Measurements from ENCODE around the gene MYOZ2.
"Not testable (repeated sequence)": the region's sequence is repeated elsewhere in the genome, so short reads cannot be mapped to it uniquely, and the experiment has no call there.

Gene MYOZ2

DNA sequence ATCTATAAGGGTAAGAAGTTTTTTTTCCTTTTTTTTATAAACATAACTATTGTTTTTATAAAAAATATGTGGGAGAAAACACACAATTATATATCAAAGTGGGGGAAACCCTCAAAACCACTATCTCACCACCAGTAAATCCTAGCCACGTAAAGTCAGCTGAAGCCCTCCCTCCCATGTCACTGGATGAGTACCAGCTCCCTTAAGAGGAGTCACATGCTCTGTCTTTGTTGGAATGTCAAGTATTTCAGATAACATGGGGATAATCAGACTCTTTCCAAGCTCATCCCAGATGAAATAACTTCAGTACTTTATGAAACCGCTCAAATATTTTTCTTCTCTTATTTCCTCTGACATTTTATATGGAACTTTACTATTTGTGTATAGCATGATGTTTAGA, 2.4 kb downstream of the MYOZ2 start:
- DNase-seq (ENCODE audit: low read depth) = no peak
- H3K4me3 ChIP-seq (ENCODE audit: low read depth, low read length) = no peak overlapping the region
- TF ChIP-seq, protein P1, sequence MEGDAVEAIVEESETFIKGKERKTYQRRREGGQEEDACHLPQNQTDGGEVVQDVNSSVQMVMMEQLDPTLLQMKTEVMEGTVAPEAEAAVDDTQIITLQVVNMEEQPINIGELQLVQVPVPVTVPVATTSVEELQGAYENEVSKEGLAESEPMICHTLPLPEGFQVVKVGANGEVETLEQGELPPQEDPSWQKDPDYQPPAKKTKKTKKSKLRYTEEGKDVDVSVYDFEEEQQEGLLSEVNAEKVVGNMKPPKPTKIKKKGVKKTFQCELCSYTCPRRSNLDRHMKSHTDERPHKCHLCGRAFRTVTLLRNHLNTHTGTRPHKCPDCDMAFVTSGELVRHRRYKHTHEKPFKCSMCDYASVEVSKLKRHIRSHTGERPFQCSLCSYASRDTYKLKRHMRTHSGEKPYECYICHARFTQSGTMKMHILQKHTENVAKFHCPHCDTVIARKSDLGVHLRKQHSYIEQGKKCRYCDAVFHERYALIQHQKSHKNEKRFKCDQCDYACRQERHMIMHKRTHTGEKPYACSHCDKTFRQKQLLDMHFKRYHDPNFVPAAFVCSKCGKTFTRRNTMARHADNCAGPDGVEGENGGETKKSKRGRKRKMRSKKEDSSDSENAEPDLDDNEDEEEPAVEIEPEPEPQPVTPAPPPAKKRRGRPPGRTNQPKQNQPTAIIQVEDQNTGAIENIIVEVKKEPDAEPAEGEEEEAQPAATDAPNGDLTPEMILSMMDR (IDR thresholded peaks at IDR 0.05; ENCODE audit: control insufficient read depth, extremely low read depth, insufficient read depth) = no peak

DNA sequence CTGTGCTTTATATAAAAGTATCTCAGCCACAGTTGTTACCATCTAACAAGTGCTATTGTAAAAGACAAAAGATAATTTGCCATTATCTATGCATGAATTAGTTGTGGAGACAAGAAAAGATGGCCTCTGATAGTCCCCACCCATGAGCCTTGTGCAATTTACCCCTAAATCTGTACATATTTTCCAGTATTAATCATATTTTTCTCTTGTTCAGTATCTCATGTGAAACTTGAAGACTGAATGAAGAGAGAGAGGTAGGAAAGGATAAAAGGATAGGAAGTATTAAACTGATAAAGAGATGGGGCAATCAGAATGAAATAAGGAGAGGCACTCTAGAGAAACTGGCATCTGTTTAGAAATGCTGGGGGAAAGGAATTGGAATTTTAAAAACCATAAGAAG, 3.7 kb downstream of the MYOZ2 start:
- TF ChIP-seq, protein P1 (IDR thresholded peaks at IDR 0.05; ENCODE audit: control insufficient read depth, extremely low read depth, insufficient read depth) = no peak
- no peak for DNase-seq (ENCODE audit: low read depth)
- no peak overlapping the region for H3K4me3 ChIP-seq (ENCODE audit: low read depth, low read length)

DNA sequence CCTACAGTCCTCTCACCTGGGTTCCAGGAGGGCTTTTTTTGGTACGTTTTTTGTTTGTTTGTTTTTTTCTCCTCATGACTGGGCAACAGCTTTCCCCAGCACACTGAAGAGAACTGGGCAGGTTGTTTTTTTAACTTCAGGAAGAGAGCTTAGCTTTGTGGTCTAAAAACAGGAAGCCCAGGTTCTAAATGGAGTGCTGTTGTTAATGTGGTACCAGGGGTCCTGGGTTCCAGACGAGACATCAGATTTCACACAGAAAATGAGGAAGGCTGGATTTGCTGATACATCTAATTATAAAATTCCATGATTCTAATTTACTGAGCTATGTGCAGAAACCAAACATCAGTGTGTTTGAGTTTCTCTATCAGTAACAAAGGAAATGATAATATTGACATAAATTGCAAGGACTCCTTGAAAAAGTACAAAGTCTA, 4.2 kb downstream of the MYOZ2 start:
- no peak for DNase-seq (ENCODE audit: low read depth)
- H3K4me3 ChIP-seq (ENCODE audit: low read depth, low read length) = no peak overlapping the region
- TF ChIP-seq, protein P1 (IDR thresholded peaks at IDR 0.05; ENCODE audit: control insufficient read depth, extremely low read depth, insufficient read depth) = no peak

DNA sequence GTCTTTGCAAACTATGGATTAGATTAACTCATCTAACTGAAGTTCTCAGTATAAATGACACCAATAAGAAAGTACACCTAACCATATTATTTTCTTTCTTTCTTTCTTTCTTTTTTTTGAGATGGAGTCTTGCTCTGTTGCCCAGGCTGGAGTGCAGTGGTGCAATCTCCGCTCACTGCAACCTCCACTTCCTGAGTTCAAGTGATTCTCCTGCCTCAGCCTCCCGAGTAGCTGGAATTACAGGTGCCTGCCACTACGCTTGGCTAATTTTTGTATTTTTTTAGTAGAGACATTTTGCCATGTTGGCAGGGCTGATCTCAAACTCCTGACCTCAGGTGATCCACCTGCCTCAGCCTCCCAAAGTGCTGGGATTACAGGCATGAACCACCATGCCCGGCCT, 5.7 kb downstream of the MYOZ2 start:
- not testable (repeated sequence) for DNase-seq (ENCODE audit: low read depth); H3K4me3 ChIP-seq (ENCODE audit: low read depth, low read length)

DNA sequence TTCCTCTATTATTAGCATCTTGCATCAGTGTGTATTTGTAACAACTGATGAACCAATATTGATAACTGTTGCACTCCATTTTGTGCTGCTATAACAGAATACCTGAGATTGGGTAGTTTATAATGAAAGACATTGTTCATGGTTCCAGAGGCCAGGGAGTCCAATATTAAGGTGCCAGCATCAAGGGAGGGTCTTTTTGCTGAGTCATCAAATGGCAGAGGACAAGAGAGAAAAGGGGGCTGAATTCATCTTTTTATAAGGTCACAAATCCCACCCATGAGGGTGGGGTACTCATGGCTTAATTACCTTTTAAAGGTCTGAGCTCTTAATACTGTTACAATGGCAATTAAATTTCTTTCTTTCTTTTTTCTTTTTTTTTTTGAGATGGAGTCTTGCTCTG, 7.2 kb downstream of the MYOZ2 start:
- no peak for DNase-seq (ENCODE audit: low read depth)
- TF ChIP-seq, protein P1 (IDR thresholded peaks at IDR 0.05; ENCODE audit: control insufficient read depth, extremely low read depth, insufficient read depth) = no peak
- no peak overlapping the region for H3K4me3 ChIP-seq (ENCODE audit: low read depth, low read length)

DNA sequence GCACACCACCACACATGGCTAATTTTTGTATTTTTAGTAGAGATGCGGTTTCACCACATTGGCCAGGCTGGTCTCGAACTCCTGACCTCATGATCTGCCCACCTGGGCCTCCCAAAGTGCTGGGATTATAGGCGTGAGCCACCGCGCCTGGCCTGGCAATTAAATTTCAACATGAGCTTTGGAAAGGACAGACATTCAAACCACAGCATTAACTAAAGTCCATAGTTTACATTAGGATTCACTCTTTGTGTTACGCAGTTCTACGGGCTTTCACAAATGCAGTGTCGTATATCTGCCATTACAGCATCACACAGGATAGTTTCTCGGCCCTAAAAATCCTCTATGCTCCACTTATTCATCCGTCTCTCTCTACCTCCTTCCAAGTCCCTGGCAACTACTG, 7.7 kb downstream of the MYOZ2 start:
- H3K4me3 ChIP-seq (ENCODE audit: low read depth, low read length); DNase-seq (ENCODE audit: low read depth): not testable (repeated sequence)

DNA sequence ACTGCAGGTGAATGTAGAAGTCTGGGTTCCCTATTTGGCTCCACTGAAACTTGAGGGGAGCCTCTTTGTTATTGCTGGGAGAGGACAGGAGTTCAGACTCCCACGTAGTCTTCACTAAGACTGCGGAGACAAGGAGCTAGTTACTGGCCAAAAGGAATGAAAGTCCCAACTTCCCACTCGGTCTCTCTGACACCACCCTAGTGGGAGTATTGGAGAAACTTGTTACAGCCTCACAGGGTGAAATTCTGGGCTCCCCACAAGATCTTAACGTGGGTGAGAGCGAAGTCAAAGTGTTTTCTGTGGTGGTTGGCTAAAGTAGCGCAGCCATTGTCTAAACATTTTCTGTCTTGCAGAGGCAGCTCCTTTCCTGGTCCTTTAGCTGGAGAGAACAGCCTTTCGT, 13.5 kb downstream of the MYOZ2 start:
- no peak for DNase-seq (ENCODE audit: low read depth)
- TF ChIP-seq, protein P1 (IDR thresholded peaks at IDR 0.05; ENCODE audit: control insufficient read depth, extremely low read depth, insufficient read depth) = no peak

DNA sequence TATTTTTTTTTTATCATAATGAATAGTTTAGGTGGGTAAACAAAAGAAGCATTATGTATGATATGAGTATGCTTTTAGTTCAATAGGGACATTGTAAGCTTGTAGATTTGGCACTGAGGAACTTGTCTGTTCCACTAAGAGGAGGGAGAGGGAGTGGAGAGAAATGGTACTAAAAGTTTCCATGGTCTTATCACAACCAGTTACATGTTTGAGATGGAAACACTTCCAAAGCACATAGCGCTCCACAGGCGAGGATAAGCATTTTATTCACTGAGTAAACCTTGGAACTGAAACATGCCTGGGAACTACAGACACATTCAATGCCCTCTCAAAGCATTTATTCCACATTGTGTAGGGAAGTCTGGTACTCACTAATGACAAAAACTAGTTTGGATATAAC, 15.5 kb downstream of the MYOZ2 start:
- TF ChIP-seq, protein P1 (IDR thresholded peaks at IDR 0.05; ENCODE audit: control insufficient read depth, extremely low read depth, insufficient read depth) = no peak
- DNase-seq (ENCODE audit: low read depth) = no peak
- no peak overlapping the region for H3K4me3 ChIP-seq (ENCODE audit: low read depth, low read length)

More for the DNA sequence above, 13.5 kb downstream of the MYOZ2 start:
- H3K4me3 ChIP-seq (ENCODE audit: low read depth, low read length) = no peak overlapping the region

Data from LNCaP clone FGC (cell line).